ENCODE measurements around the gene FOXP1.

FOXP1 gene

GRCh38 chr3:71339049-71339448 is 244.5 kb downstream of the FOXP1 start:
- H3K36me3 ChIP-seq (ENCODE audit: control insufficient read depth in 1 of 2, insufficient read depth in 2 of 2, low read length in 2 of 2): no peaks in the 10 kb centered on the region
- no peak overlapping the region for H4K12ac ChIP-seq (ENCODE audit: low read depth, low read length)
- no peak overlapping the region for H3K18ac ChIP-seq (ENCODE audit: low read length)
- no peak overlapping the region for H2AK5ac ChIP-seq (ENCODE audit: low read length)
- no peaks in the 10 kb centered on the region for H3K79me1 ChIP-seq (ENCODE audit: low read length)
- H3K9ac ChIP-seq (ENCODE audit: low read length): no peak overlapping the region
- no peak overlapping the region for H3K23ac ChIP-seq (ENCODE audit: low read length)
- H2BK5ac ChIP-seq (ENCODE audit: low read depth, low read length, poor library complexity): no peak overlapping the region
- H3K79me2 ChIP-seq (ENCODE audit: control insufficient read depth, insufficient read depth, low read length, poor library complexity): no peaks in the 10 kb centered on the region
- H3K27ac ChIP-seq (ENCODE audit: low read depth, low read length): no peak overlapping the region
- no peak overlapping the region for H2BK120ac ChIP-seq (ENCODE audit: insufficient read depth, low read length, poor library complexity)
- no peak overlapping the region for H2AFZ ChIP-seq (ENCODE audit: insufficient read depth, low read length, poor library complexity)
- H3K27me3 ChIP-seq (ENCODE audit: insufficient read depth, low read length): no peaks in the 10 kb centered on the region
- no CpG with 5 or more reads among the region's 4 CpGs for WGBS (ENCODE audit: extremely low coverage, insufficient coverage, insufficient read length)
- no peaks in the 10 kb centered on the region for H3K4me1 ChIP-seq (ENCODE audit: control insufficient read depth in 1 of 2, insufficient read depth in 2 of 2, low read length in 2 of 2)
- H3K14ac ChIP-seq (ENCODE audit: low read length): no peak overlapping the region
- no peak overlapping the region for H4K91ac ChIP-seq (ENCODE audit: low read depth, low read length)
- H2BK12ac ChIP-seq (ENCODE audit: low read length): no peak overlapping the region
- H3K9me3 ChIP-seq (ENCODE audit: insufficient read depth, low read depth, low read length): no peaks in the 10 kb centered on the region
- no peak overlapping the region for H3K4me2 ChIP-seq (ENCODE audit: low read length)
- H3K4me3 ChIP-seq (ENCODE audit: low read depth, low read length): no peak overlapping the region
- no peak overlapping the region for H3K4ac ChIP-seq (ENCODE audit: low read depth, low read length)
- no peak for DNase-seq
- no peak overlapping the region for H4K8ac ChIP-seq (ENCODE audit: low read depth, low read length)

- H3K4ac ChIP-seq (ENCODE audit: low read depth, low read length): no peak overlapping the region
- H4K12ac ChIP-seq (ENCODE audit: low read depth, low read length): no peak overlapping the region
- no peak overlapping the region for H2BK12ac ChIP-seq (ENCODE audit: low read length)
- H3K9ac ChIP-seq (ENCODE audit: low read length): no peak overlapping the region
- H3K79me2 ChIP-seq (ENCODE audit: control insufficient read depth, insufficient read depth, low read length, poor library complexity): no peaks in the 10 kb centered on the region
- H2AFZ ChIP-seq (ENCODE audit: insufficient read depth, low read length, poor library complexity): no peak overlapping the region
- no peaks in the 10 kb centered on the region for H3K27me3 ChIP-seq (ENCODE audit: insufficient read depth, low read length)
- no peak overlapping the region for H3K4me2 ChIP-seq (ENCODE audit: low read length)
- no peak overlapping the region for H2AK5ac ChIP-seq (ENCODE audit: low read length)
- no peak overlapping the region for H4K8ac ChIP-seq (ENCODE audit: low read depth, low read length)
- no peak overlapping the region for H3K18ac ChIP-seq (ENCODE audit: low read length)
- H3K14ac ChIP-seq (ENCODE audit: low read length): no peak overlapping the region
- H3K4me3 ChIP-seq (ENCODE audit: low read depth, low read length): no peak overlapping the region
- H2BK120ac ChIP-seq (ENCODE audit: insufficient read depth, low read length, poor library complexity): no peak overlapping the region
- no peak overlapping the region for H4K91ac ChIP-seq (ENCODE audit: low read depth, low read length)
- H3K36me3 ChIP-seq (ENCODE audit: control insufficient read depth in 1 of 2, insufficient read depth in 2 of 2, low read length in 2 of 2): no peaks in the 10 kb centered on the region
- no peak overlapping the region for H3K23ac ChIP-seq (ENCODE audit: low read length)
- H3K79me1 ChIP-seq (ENCODE audit: low read length): no peaks in the 10 kb centered on the region
- DNase-seq: no peak
- H3K27ac ChIP-seq (ENCODE audit: low read depth, low read length): no peak overlapping the region
- WGBS (ENCODE audit: extremely low coverage, insufficient coverage, insufficient read length): no CpG with 5 or more reads among the region's 4 CpGs
- H2BK5ac ChIP-seq (ENCODE audit: low read depth, low read length, poor library complexity): no peak overlapping the region
- H3K9me3 ChIP-seq (ENCODE audit: insufficient read depth, low read depth, low read length): peaks cover 7% of the 10 kb centered on the region
- no peaks in the 10 kb centered on the region for H3K4me1 ChIP-seq (ENCODE audit: control insufficient read depth in 1 of 2, insufficient read depth in 2 of 2, low read length in 2 of 2)
Measured at GRCh38 chr3:71332813-71333212, 250.7 kb downstream of the FOXP1 start.

GRCh38 chr3:71330909-71331308 is 252.6 kb downstream of the FOXP1 start:
- WGBS (ENCODE audit: extremely low coverage, insufficient coverage, insufficient read length): no CpG with 5 or more reads among the region's 18 CpGs
- no peak overlapping the region for H2AK5ac ChIP-seq (ENCODE audit: low read length)
- no peaks in the 10 kb centered on the region for H3K4me1 ChIP-seq (ENCODE audit: control insufficient read depth in 1 of 2, insufficient read depth in 2 of 2, low read length in 2 of 2)
- no peaks in the 10 kb centered on the region for H3K79me1 ChIP-seq (ENCODE audit: low read length)
- no peak overlapping the region for H3K4me3 ChIP-seq (ENCODE audit: low read depth, low read length)
- no peak overlapping the region for H3K23ac ChIP-seq (ENCODE audit: low read length)
- H3K4ac ChIP-seq (ENCODE audit: low read depth, low read length): no peak overlapping the region
- no peak overlapping the region for H4K8ac ChIP-seq (ENCODE audit: low read depth, low read length)
- peaks cover 7% of the 10 kb centered on the region for H3K9me3 ChIP-seq (ENCODE audit: insufficient read depth, low read depth, low read length)
- H4K12ac ChIP-seq (ENCODE audit: low read depth, low read length): no peak overlapping the region
- H3K18ac ChIP-seq (ENCODE audit: low read length): no peak overlapping the region
- no peak overlapping the region for H2BK5ac ChIP-seq (ENCODE audit: low read depth, low read length, poor library complexity)
- H3K27me3 ChIP-seq (ENCODE audit: insufficient read depth, low read length): no peaks in the 10 kb centered on the region
- no peak overlapping the region for H3K27ac ChIP-seq (ENCODE audit: low read depth, low read length)
- H4K91ac ChIP-seq (ENCODE audit: low read depth, low read length): no peak overlapping the region
- H2AFZ ChIP-seq (ENCODE audit: insufficient read depth, low read length, poor library complexity): no peak overlapping the region
- H2BK120ac ChIP-seq (ENCODE audit: insufficient read depth, low read length, poor library complexity): no peak overlapping the region
- no peak overlapping the region for H3K4me2 ChIP-seq (ENCODE audit: low read length)
- no peaks in the 10 kb centered on the region for H3K79me2 ChIP-seq (ENCODE audit: control insufficient read depth, insufficient read depth, low read length, poor library complexity)
- H3K14ac ChIP-seq (ENCODE audit: low read length): no peak overlapping the region
- H2BK12ac ChIP-seq (ENCODE audit: low read length): no peak overlapping the region
- H3K36me3 ChIP-seq (ENCODE audit: control insufficient read depth in 1 of 2, insufficient read depth in 2 of 2, low read length in 2 of 2): no peaks in the 10 kb centered on the region
- no peak for DNase-seq
- no peak overlapping the region for H3K9ac ChIP-seq (ENCODE audit: low read length)

- no peak overlapping the region for H3K4ac ChIP-seq (ENCODE audit: low read depth, low read length)
- no peak overlapping the region for H3K4me2 ChIP-seq (ENCODE audit: low read length)
- H2BK120ac ChIP-seq (ENCODE audit: insufficient read depth, low read length, poor library complexity): no peak overlapping the region
- H2BK5ac ChIP-seq (ENCODE audit: low read depth, low read length, poor library complexity): no peak overlapping the region
- H3K9ac ChIP-seq (ENCODE audit: low read length): no peak overlapping the region
- H3K4me3 ChIP-seq (ENCODE audit: low read depth, low read length): no peak overlapping the region
- no peak for DNase-seq
- no peak overlapping the region for H3K18ac ChIP-seq (ENCODE audit: low read length)
- H3K79me1 ChIP-seq (ENCODE audit: low read length): no peaks in the 10 kb centered on the region
- H3K27me3 ChIP-seq (ENCODE audit: insufficient read depth, low read length): no peaks in the 10 kb centered on the region
- H2AK5ac ChIP-seq (ENCODE audit: low read length): no peak overlapping the region
- H2BK12ac ChIP-seq (ENCODE audit: low read length): no peak overlapping the region
- no peak overlapping the region for H3K27ac ChIP-seq (ENCODE audit: low read depth, low read length)
- H3K9me3 ChIP-seq (ENCODE audit: insufficient read depth, low read depth, low read length): peaks cover 7% of the 10 kb centered on the region
- H3K4me1 ChIP-seq (ENCODE audit: control insufficient read depth in 1 of 2, insufficient read depth in 2 of 2, low read length in 2 of 2): no peaks in the 10 kb centered on the region
- no peaks in the 10 kb centered on the region for H3K79me2 ChIP-seq (ENCODE audit: control insufficient read depth, insufficient read depth, low read length, poor library complexity)
- H4K8ac ChIP-seq (ENCODE audit: low read depth, low read length): no peak overlapping the region
- H3K14ac ChIP-seq (ENCODE audit: low read length): no peak overlapping the region
- H3K23ac ChIP-seq (ENCODE audit: low read length): no peak overlapping the region
- H2AFZ ChIP-seq (ENCODE audit: insufficient read depth, low read length, poor library complexity): no peak overlapping the region
- no peak overlapping the region for H4K91ac ChIP-seq (ENCODE audit: low read depth, low read length)
- no peak overlapping the region for H4K12ac ChIP-seq (ENCODE audit: low read depth, low read length)
- no peaks in the 10 kb centered on the region for H3K36me3 ChIP-seq (ENCODE audit: control insufficient read depth in 1 of 2, insufficient read depth in 2 of 2, low read length in 2 of 2)
- no CpG with 5 or more reads among the region's 1 CpG for WGBS (ENCODE audit: extremely low coverage, insufficient coverage, insufficient read length)
Measured at GRCh38 chr3:71330505-71330904, 253.0 kb downstream of the FOXP1 start.

Measured in trophoblast cell (in vitro differentiated cells and primary cell).